ENCODE measurements around the gene RER1. TPM values are rescaled to one million over a fixed set of nuclear protein-coding genes. Genes with fewer than 3 reads are reported as not detected.

The RER1 gene
- total RNA-seq, 4 donors from 2014 or later = 56.9 to 86.5 (median 81.4) TPM

DNA sequence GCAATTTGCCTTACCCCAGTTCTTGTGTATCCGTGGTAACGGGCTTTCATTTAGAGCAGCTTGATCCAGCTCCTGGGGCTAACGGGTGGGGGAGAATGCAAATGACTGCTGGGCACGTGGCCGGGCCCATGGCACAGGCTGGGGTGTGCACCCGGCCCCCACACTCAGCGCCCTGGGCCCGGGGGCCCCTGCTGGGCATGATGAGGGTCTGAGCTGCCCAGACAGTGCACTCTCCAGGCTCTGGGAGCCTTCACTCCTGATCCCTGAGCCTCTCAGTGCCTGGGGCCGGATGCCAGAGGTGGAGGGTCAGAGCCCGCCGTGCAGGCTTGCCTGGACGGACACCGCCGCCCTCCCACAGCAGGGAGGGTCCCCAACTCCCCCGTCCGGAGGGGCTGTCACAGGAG, 40.8 kb downstream of the RER1 start:
- no peak for DNase-seq (ENCODE audit: low spot score in 2 of 2)
- TF ChIP-seq, protein P1, sequence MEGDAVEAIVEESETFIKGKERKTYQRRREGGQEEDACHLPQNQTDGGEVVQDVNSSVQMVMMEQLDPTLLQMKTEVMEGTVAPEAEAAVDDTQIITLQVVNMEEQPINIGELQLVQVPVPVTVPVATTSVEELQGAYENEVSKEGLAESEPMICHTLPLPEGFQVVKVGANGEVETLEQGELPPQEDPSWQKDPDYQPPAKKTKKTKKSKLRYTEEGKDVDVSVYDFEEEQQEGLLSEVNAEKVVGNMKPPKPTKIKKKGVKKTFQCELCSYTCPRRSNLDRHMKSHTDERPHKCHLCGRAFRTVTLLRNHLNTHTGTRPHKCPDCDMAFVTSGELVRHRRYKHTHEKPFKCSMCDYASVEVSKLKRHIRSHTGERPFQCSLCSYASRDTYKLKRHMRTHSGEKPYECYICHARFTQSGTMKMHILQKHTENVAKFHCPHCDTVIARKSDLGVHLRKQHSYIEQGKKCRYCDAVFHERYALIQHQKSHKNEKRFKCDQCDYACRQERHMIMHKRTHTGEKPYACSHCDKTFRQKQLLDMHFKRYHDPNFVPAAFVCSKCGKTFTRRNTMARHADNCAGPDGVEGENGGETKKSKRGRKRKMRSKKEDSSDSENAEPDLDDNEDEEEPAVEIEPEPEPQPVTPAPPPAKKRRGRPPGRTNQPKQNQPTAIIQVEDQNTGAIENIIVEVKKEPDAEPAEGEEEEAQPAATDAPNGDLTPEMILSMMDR (IDR thresholded peaks at IDR 0.05) = no peak
- TF ChIP-seq POLR2AphosphoS5 (IDR thresholded peaks at IDR 0.05) = no peak
- no peaks in the 10 kb centered on the region for H3K36me3 ChIP-seq
- peaks cover 56% of the 10 kb centered on the region for H3K27me3 ChIP-seq
- no peak overlapping the region for H3K4me3 ChIP-seq
- 53% methylated on average over 7 of the region's 16 CpGs for WGBS
- no peaks in the 10 kb centered on the region for H3K9me3 ChIP-seq
- peaks cover 41% of the 10 kb centered on the region for H3K4me1 ChIP-seq
- no peak overlapping the region for H3K27ac ChIP-seq

DNA sequence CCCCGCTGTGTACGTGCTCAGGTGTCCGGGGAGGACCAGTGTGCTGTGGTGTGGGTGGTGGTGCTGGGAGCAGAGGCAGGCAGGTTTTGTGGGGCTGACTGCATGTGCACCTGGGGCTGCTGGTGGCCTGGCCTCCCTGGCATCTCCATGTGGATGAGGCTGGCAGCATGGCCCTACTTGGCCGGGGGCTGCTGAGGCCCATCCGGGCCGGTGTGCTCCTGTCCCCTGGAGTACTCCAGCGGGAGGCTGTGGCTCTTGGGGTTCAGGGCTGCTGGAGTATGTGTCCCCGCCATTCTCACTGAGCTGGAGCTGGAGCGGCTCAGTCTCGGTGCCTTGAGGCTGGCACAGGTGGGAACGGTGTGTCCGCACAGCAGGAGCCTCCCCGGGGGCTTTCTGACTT, 41.6 kb downstream of the RER1 start:
- TF ChIP-seq POLR2A (IDR thresholded peaks at IDR 0.05) (no peak), EP300 (IDR thresholded peaks at IDR 0.05) (no peak), POLR2AphosphoS5 (IDR thresholded peaks at IDR 0.05) (no peak)
- TF ChIP-seq, protein P1 (IDR thresholded peaks at IDR 0.05) = no peak
- no peak for DNase-seq (ENCODE audit: low spot score in 2 of 2)
- peaks cover 40% of the 10 kb centered on the region for H3K4me1 ChIP-seq
- no peaks in the 10 kb centered on the region for H3K9me3 ChIP-seq
- no peak overlapping the region for H3K4me3 ChIP-seq
- H3K27ac ChIP-seq = no peak overlapping the region
- H3K27me3 ChIP-seq = peaks cover 51% of the 10 kb centered on the region
- H3K36me3 ChIP-seq = no peaks in the 10 kb centered on the region
- WGBS = 89% methylated on average over 11 of the region's 13 CpGs

DNA sequence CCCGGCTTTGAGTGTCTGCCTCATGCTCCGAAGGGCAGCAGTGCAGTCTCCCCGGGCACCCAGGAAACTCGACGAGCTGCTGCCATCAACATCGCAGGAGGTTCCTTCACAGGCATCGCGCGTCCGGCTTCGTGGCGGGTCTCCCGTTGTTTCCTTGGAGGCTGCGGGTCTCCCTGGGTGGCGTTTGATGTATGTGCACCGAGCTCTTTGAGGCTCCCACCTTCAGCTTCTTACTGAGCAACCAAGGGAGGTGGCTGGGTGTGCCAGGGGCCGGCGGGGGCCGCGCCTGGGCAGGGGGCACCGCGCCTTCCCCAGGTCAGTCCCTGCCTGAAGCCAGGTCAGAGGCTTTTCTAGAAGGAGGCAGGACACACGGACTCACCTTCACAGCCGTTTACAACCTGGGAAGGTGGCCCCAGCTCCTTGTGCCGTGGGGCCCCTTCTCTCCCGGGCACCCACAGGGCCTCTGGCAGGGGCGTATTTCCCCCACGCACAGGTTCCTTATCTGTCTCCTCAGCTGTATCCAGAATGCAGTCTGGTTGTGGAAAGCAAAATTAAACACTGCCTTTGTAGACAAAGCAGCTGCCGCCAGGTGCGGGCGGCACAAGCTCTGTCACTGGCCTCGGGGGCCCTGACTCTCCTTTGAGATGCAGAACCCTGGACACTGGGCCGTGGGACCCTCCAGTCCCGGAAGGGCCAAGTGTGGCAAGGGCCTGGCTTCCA, 42.5 kb downstream of the RER1 start:
- Histone ChIP-seq H3K4me3 (no peak overlapping the region), H3K27ac (no peak overlapping the region), H3K4me1 (peaks cover 36% of the 10 kb centered on the region), H3K27me3 (peaks cover 51% of the 10 kb centered on the region), H3K36me3 (no peaks in the 10 kb centered on the region), H3K9me3 (no peaks in the 10 kb centered on the region)
- DNase-seq (ENCODE audit: low spot score in 2 of 2) = no peak
- TF ChIP-seq POLR2A (IDR thresholded peaks at IDR 0.05) (no peak), EP300 (IDR thresholded peaks at IDR 0.05) (no peak), POLR2AphosphoS5 (IDR thresholded peaks at IDR 0.05) (no peak)
- TF ChIP-seq, protein P1 (IDR thresholded peaks at IDR 0.05) = no peak
- 75% methylated on average over 6 of the region's 34 CpGs for WGBS

DNA sequence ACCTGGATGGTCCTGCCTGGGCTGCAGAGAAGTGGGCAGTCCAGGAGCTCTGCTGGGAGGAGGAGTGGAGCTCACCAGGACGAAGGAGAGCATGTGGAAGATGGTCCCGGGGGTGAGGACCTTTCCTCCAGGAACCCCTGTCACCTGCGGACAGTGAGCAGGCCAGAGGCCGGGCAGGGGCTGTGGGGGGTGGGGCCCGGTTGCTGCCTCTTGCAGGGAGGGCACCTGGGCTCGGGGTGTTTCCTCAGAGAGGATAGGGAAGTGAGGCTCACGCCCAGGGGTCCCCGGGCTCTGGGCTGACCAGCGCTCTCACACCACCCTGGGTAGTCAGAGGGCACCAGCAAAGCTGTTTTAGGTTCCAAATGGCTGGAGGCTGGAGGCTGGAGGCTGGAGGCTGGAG, 43.5 kb downstream of the RER1 start:
- H3K27ac ChIP-seq = no peak overlapping the region
- H3K9me3 ChIP-seq = no peaks in the 10 kb centered on the region
- H3K36me3 ChIP-seq = no peaks in the 10 kb centered on the region
- no peak overlapping the region for H3K4me3 ChIP-seq
- DNase-seq (ENCODE audit: low spot score in 2 of 2) = no peak
- peaks cover 48% of the 10 kb centered on the region for H3K27me3 ChIP-seq
- WGBS = 61% methylated on average over 2 of the region's 9 CpGs
- peaks cover 29% of the 10 kb centered on the region for H3K4me1 ChIP-seq
- TF ChIP-seq, protein P1 (IDR thresholded peaks at IDR 0.05) = no peak

DNA sequence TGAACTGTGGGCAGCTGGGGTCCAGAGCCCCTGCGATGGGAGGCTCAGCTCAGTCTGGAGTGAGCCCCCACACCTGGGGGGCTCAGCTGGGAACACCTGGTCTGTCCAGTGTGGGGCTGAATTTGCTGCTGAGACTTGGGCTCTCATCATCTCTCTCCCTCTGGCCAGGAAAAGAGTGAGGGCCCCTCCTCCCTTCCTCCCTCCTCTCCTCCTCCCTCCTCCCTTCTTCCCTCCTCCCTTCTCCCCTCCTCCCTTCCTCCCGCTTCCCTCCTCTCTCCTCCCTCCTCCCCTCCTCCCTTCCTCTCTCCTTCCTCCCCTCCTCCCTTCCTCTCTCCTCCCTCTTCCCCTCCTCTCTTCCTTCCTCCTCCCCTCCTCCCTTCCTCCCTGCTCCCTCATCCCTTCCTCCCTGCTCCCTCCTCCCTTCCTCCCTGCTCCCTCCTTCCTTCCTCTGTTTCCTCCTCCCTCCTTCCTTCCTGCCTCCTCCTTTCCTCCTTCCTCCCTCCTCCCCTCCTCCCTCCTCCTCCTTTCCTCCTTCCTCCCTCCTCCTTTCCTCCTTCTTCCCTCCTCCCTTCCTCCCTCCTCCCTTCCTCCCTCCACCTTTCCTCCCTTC, 44.2 kb downstream of the RER1 start:
- Histone ChIP-seq H3K27ac (no peak overlapping the region), H3K4me1 (peaks cover 21% of the 10 kb centered on the region), H3K27me3 (peaks cover 50% of the 10 kb centered on the region), H3K9me3 (no peaks in the 10 kb centered on the region), H3K36me3 (no peaks in the 10 kb centered on the region), H3K4me3 (no peak overlapping the region)
- 62% methylated on average over 2 of the region's 2 CpGs for WGBS
- TF ChIP-seq POLR2A (IDR thresholded peaks at IDR 0.05) = no peak
- DNase-seq (ENCODE audit: low spot score in 2 of 2) = no peak
